WERI-Rb-1 (cell line): ENCODE measurements around the gene PTPRN2.

Experiments used
- DNase-seq: peaks from one replicate; pipeline ENCODE4 v3.0.0-alpha.2; 2020
- H3K27ac ChIP-seq: fragments of 250-450 bp; sonication (Bioruptor Pico); 2 replicates; pipeline ENCODE4 v1.5.1; 2020; ENCODE audit warnings: mild to moderate bottlenecking, moderate library complexity
- H3K27me3 ChIP-seq: fragments of 250-450 bp; sonication (Bioruptor Pico); 2 replicates; pipeline ENCODE4 v1.5.1; 2021; ENCODE audit warnings: mild to moderate bottlenecking, low read depth, moderate library complexity; ENCODE audit not compliant: insufficient read depth, severe bottlenecking
- H3K36me3 ChIP-seq: fragments of 250-450 bp; sonication (Bioruptor Pico); 2 replicates; pipeline ENCODE4 v1.5.1; 2020; ENCODE audit warnings: mild to moderate bottlenecking, moderate library complexity
- H3K4me3 ChIP-seq: 2 replicates; pipeline ENCODE4 v1.5.1; 2011; ENCODE audit warnings: low read depth, mild to moderate bottlenecking, control low read depth, low read length
- H3K9me3 ChIP-seq: fragments of 250-450 bp; sonication (Bioruptor Pico); 2 replicates; pipeline ENCODE4 v1.5.1; 2021; ENCODE audit warnings: mild to moderate bottlenecking, moderate library complexity; ENCODE audit not compliant: severe bottlenecking
- CTCF ChIP-seq: IDR thresholded peaks from 2 replicates; pipeline ENCODE4 v1.5.1; 2011; ENCODE audit warnings: low read depth, mild to moderate bottlenecking, control low read depth, inconsistent platforms, low read length

Gene PTPRN2

DNA sequence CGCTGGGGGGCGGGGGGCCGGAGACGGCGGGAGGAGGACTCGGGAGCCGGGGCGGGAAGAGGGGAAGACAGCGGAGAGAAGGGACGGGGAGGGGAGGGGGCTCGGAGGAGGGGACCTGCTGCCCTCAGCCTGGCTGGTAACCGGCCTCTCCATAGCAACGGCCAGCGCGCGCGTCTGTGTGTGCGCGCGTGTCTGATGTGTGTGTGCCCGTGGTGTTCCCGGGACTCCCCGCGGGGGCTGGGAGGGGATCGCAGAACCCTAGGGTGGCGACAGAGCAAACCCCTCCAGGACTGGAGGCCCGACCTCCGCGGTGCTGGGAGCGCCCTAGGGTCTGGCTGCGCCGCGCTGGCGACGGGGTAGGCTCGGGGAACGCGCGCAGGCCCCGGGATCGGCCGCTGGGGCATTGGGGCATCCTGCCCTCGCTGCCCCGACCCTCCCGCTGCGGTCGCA is 894.5 kb downstream of the PTPRN2 start:
- no peaks in the 10 kb centered on the region for H3K9me3 ChIP-seq
- no peak for TF ChIP-seq CTCF
- no peak overlapping the region for H3K4me3 ChIP-seq
- H3K27me3 ChIP-seq, result no peaks in the 10 kb centered on the region
- no peak for DNase-seq
- H3K27ac ChIP-seq, result no peak overlapping the region
- H3K36me3 ChIP-seq, result no peaks in the 10 kb centered on the region

DNA sequence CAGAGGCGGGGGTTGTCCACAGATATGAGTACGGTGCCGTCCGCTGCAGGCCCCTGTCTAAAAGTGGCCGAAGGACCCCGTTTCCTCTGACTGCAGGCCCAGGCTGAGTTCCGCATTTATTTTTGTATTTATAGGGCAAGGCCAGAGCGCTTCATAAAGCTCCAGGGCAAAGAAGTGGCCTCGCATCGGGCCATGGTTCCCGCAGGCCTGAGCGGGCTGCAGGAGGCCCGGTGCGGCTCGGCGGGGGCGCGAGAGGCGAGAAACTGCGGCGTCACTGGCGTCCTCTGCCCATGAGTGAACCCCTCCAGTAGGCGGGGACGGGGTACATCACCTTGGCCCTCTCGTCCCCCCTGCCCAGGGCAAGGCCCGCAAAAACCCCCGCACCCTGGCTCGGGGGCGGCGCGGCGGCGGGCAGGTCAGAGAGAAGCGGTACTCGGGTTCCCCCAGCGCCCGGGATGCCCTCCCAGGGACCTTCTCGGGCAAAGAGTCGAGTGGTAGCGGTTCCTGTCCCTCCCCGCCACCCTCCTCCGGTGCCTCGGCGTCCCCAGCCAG is 895.1 kb downstream of the PTPRN2 start:
- no peaks in the 10 kb centered on the region for H3K36me3 ChIP-seq
- H3K9me3 ChIP-seq, result no peaks in the 10 kb centered on the region
- no peak overlapping the region for H3K4me3 ChIP-seq
- peak; percentile 5 for DNase-seq
- no peak for TF ChIP-seq CTCF
- no peaks in the 10 kb centered on the region for H3K27me3 ChIP-seq
- no peak overlapping the region for H3K27ac ChIP-seq

DNA sequence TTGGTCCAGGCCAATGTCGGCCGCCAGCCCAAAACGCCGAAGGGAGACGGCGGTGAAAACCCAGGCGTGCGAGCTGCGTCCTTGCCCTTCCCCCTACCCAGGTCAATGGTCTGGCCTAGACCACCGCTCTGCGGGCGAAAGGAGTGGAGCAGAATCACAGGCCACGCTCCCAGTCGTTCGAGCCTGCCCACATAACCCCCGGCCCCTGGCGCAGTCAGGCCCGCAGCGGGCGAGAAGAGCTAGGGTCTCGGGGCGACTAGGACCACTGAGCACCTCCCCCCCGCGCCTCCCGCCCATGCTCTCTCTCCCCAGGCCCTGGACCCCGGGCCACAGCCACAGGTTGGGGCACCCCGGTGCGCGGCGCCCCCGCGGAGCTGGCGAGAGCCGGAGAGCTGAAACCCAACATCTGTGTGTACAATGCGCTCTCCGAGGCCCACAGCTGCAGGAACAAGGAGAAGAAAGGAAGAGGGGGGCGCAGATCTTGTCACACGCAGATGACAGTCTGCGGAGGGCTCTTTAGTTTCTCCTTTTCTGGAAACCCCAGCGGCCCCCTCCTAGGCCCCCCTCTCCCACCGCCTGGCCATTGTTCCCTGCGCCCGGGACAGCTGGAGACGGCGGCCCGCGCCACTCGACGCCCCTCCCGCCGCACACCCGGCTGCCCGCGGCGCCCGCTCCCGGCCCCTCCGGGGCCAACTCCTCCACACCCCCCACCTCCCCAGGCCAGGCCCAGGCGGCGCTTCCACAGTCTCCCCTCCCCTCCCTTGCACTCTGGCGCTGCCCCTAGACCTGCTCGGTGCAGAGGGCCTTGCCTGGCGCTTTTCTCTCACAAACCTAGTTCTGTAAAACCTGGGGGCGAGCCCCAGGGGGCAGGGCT is 895.8 kb downstream of the PTPRN2 start:
- Histone ChIP-seq H3K27me3 (no peaks in the 10 kb centered on the region), H3K36me3 (no peaks in the 10 kb centered on the region), H3K27ac (no peak overlapping the region), H3K4me3 (no peak overlapping the region), H3K9me3 (no peaks in the 10 kb centered on the region)
- DNase-seq, result peak; percentile 8
- no peak for TF ChIP-seq CTCF

- no peak for TF ChIP-seq CTCF
- Histone ChIP-seq H3K27me3 (no peaks in the 10 kb centered on the region), H3K27ac (no peak overlapping the region), H3K9me3 (no peaks in the 10 kb centered on the region), H3K4me3 (peak overlapping the region; percentile 56), H3K36me3 (no peaks in the 10 kb centered on the region)
- peak; percentile 77 for DNase-seq
Measured at GRCh38 chr7:157690833-157691585, 896.6 kb downstream of the PTPRN2 start.

- H3K9me3 ChIP-seq, result no peaks in the 10 kb centered on the region
- H3K36me3 ChIP-seq, result no peaks in the 10 kb centered on the region
- no peak for TF ChIP-seq CTCF
- H3K27ac ChIP-seq, result peak overlapping the region; percentile 56
- peak overlapping the region; percentile 56 for H3K4me3 ChIP-seq
- peak; percentile 20 for DNase-seq
- H3K27me3 ChIP-seq, result no peaks in the 10 kb centered on the region
Measured at GRCh38 chr7:157690058-157690832, 897.4 kb downstream of the PTPRN2 start.
